Stomach (tissue), 4 donors: ENCODE results near the gene FAM229B.

Experiments
- POLR2A ChIP-seq, 4 donors: fragments of 450-650 bp; IDR thresholded peaks; one replicate each; pipeline ENCODE4 v1.6.1; 2016; ENCODE audit warnings: antibody characterized with exemption in 4 of 4, control low read depth in 2 of 4, mild to moderate bottlenecking in 1 of 4, moderate library complexity in 1 of 4
- TF ChIP-seq, protein P1 (sequence below), 7 experiments: fragments of 450-650 bp in 4 of 7; fragments of 200-600 bp in 3 of 7; sonication (generic) in 3 of 7; IDR thresholded peaks; one replicate each; pipeline ENCODE4 v1.5.1; 2016 to 2019; ENCODE audit warnings: antibody characterized with exemption in 7 of 7, control low read depth in 2 of 7, mild to moderate bottlenecking in 1 of 7

GRCh38 chr6:112044856-112045255, 42.5 kb upstream of the FAM229B start:
- TF ChIP-seq, protein P1, sequence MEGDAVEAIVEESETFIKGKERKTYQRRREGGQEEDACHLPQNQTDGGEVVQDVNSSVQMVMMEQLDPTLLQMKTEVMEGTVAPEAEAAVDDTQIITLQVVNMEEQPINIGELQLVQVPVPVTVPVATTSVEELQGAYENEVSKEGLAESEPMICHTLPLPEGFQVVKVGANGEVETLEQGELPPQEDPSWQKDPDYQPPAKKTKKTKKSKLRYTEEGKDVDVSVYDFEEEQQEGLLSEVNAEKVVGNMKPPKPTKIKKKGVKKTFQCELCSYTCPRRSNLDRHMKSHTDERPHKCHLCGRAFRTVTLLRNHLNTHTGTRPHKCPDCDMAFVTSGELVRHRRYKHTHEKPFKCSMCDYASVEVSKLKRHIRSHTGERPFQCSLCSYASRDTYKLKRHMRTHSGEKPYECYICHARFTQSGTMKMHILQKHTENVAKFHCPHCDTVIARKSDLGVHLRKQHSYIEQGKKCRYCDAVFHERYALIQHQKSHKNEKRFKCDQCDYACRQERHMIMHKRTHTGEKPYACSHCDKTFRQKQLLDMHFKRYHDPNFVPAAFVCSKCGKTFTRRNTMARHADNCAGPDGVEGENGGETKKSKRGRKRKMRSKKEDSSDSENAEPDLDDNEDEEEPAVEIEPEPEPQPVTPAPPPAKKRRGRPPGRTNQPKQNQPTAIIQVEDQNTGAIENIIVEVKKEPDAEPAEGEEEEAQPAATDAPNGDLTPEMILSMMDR (IDR thresholded peaks at IDR 0.05) = no peak
- no peak for TF ChIP-seq POLR2A (IDR thresholded peaks at IDR 0.05)
